Upper lobe of right lung (tissue), 1 donor: ENCODE measurements around the gene IQCH. TPM values are rescaled to one million over a fixed set of nuclear protein-coding genes. Genes with fewer than 3 reads are reported as not detected.

Source experiments
- ATAC-seq: fragments of 200-7000 bp; cut with Tn5 transposase; one replicate; pipeline ENCODE4 v1.9.1; 2020; ENCODE audit warnings: mild to moderate bottlenecking, moderate library complexity
- DNase-seq: peaks from one replicate; pipeline ENCODE4 v3.0.0-alpha.2; 2020
- H3K27ac ChIP-seq: fragments of 200-600 bp; one replicate; pipeline ENCODE4 v1.8.0; 2022
- H3K27me3 ChIP-seq: fragments of 200-600 bp; one replicate; pipeline ENCODE4 v1.8.0; 2022; ENCODE audit warnings: mild to moderate bottlenecking
- H3K36me3 ChIP-seq: fragments of 200-600 bp; one replicate; pipeline ENCODE4 v1.8.0; 2022
- H3K4me1 ChIP-seq: fragments of 200-600 bp; one replicate; pipeline ENCODE4 v1.8.0; 2022
- H3K4me3 ChIP-seq: fragments of 200-600 bp; one replicate; pipeline ENCODE4 v1.8.0; 2022; ENCODE audit warnings: mild to moderate bottlenecking
- H3K9me3 ChIP-seq: fragments of 200-600 bp; one replicate; pipeline ENCODE4 v1.8.0; 2022
- CTCF ChIP-seq: fragments of 200-600 bp; IDR thresholded peaks from one replicate; pipeline ENCODE4 v1.8.0; 2022; ENCODE audit warnings: antibody characterized with exemption
- intact Hi-C: fragments of 100-400 bp; cut with DNase I; formaldehyde crosslinking; loops from one replicate; pipeline ENCODE4 v1.11.0; 2022
- total RNA-seq: library from RNA; stranded (reverse); fragmentation: NEBNext Ultra II Directional; extraction: Animal tissue kit (Norgen Biotek cat#: 25700); gene quantifications from one replicate; pipeline ENCODE4 v1.2.1, GENCODE V29; 2021
- donor health status: DM: no; HTN: yes; CAD: no; lungs with severe emphysema.

The IQCH gene
- total RNA-seq, 1 donor from 2014 or later, result 0.93 TPM

GRCh38 chr15:67365994-67366393 is 111.4 kb downstream of the IQCH start:
- no peak overlapping the region for H3K4me3 ChIP-seq
- H3K27ac ChIP-seq, result no peak overlapping the region
- ATAC-seq (no peak), DNase-seq (no peak)
- intact Hi-C loops, result no loop called here
- H3K27me3 ChIP-seq, result no peaks in the 10 kb centered on the region
- H3K4me1 ChIP-seq, result no peaks in the 10 kb centered on the region
- no peaks in the 10 kb centered on the region for H3K9me3 ChIP-seq
- TF ChIP-seq CTCF, result no peak
- H3K36me3 ChIP-seq, result no peaks in the 10 kb centered on the region

- intact Hi-C loops, result no loop called here
- DNase-seq, result no peak
These were observed 112.3 kb downstream of the IQCH start for GRCh38 chr15:67366904-67367303.

GRCh38 chr15:67369359-67369998 is 114.9 kb downstream of the IQCH start:
- Histone ChIP-seq H3K27ac (no peak overlapping the region), H3K9me3 (no peaks in the 10 kb centered on the region), H3K27me3 (no peaks in the 10 kb centered on the region), H3K36me3 (no peaks in the 10 kb centered on the region), H3K4me3 (no peak overlapping the region), H3K4me1 (no peaks in the 10 kb centered on the region)
- TF ChIP-seq CTCF, result no peak
- ATAC-seq, result no peak
- no peak for DNase-seq
- intact Hi-C loops, result no loop called here

More at GRCh38 chr15:67366904-67367303, 112.3 kb downstream of the IQCH start:
- Histone ChIP-seq H3K4me1 (no peaks in the 10 kb centered on the region), H3K27me3 (no peaks in the 10 kb centered on the region), H3K36me3 (no peaks in the 10 kb centered on the region), H3K4me3 (no peak overlapping the region), H3K27ac (no peak overlapping the region), H3K9me3 (no peaks in the 10 kb centered on the region)
- TF ChIP-seq CTCF, result no peak
- no peak for ATAC-seq

- no peak overlapping the region for H3K4me3 ChIP-seq
- H3K4me1 ChIP-seq, result no peaks in the 10 kb centered on the region
- no peaks in the 10 kb centered on the region for H3K27me3 ChIP-seq
- H3K36me3 ChIP-seq, result no peaks in the 10 kb centered on the region
- ATAC-seq (no peak), DNase-seq (no peak)
- no peak for TF ChIP-seq CTCF
- no peak overlapping the region for H3K27ac ChIP-seq
- intact Hi-C loops, result no loop called here
- no peaks in the 10 kb centered on the region for H3K9me3 ChIP-seq
These were observed 115.8 kb downstream of the IQCH start for GRCh38 chr15:67370206-67370954.

GRCh38 chr15:67372543-67372942 is 118.0 kb downstream of the IQCH start:
- Histone ChIP-seq H3K27ac (no peak overlapping the region), H3K4me3 (no peak overlapping the region), H3K4me1 (no peaks in the 10 kb centered on the region), H3K27me3 (no peaks in the 10 kb centered on the region), H3K36me3 (no peaks in the 10 kb centered on the region), H3K9me3 (no peaks in the 10 kb centered on the region)
- TF ChIP-seq CTCF, result no peak
- DNase-seq (no peak), ATAC-seq (no peak)
- intact Hi-C loops, result no loop called here
